Stimulated activated CD8-positive, alpha-beta memory T cell treated with anti-CD3 and anti-CD28 coated beads, Interleukin-12 subunit alpha, Interleukin-12 subunit beta, amount 100 ng/mL, for 24 hours (primary cell): ENCODE results near the gene BIRC7.

Experiments
- DNase-seq: peaks from one replicate; pipeline ENCODE4 v3.0.0-alpha.2; 2020; ENCODE audit errors: extremely low read depth

The BIRC7 gene

GRCh38 chr20:63265891-63266515, 30.3 kb downstream of the BIRC7 start:
- no peak for DNase-seq

GRCh38 chr20:63267691-63268090, 32.0 kb downstream of the BIRC7 start:
- DNase-seq = no peak

GRCh38 chr20:63268256-63268655, 32.6 kb downstream of the BIRC7 start:
- no peak for DNase-seq

GRCh38 chr20:63268671-63269439, 33.1 kb downstream of the BIRC7 start:
- DNase-seq = no peak

- no peak for DNase-seq
Measured at GRCh38 chr20:63269724-63270123, 34.0 kb downstream of the BIRC7 start.

- no peak for DNase-seq
Measured at GRCh38 chr20:63270606-63271325, 35.1 kb downstream of the BIRC7 start.

- peak; percentile 85 for DNase-seq
Measured at GRCh38 chr20:63272105-63273058, 36.7 kb downstream of the BIRC7 start, which contains the start of gene ARFGAP1. Gene ARFGAP1 (plus strand): TSS chr20:63272813. CDS start chr20:63275581, 2,768 bp downstream.

- DNase-seq = no peak
Measured at GRCh38 chr20:63273059-63273579, 37.4 kb downstream of the BIRC7 start.

- DNase-seq = no peak
Measured at GRCh38 chr20:63273635-63274380, 38.1 kb downstream of the BIRC7 start.

- no peak for DNase-seq
Measured at GRCh38 chr20:63274381-63275228, 38.9 kb downstream of the BIRC7 start.

GRCh38 chr20:63275825-63276224, 40.1 kb downstream of the BIRC7 start:
- no peak for DNase-seq

- no peak for DNase-seq
Measured at GRCh38 chr20:63276956-63277355, 41.3 kb downstream of the BIRC7 start.

- no peak for DNase-seq
Measured at GRCh38 chr20:63277466-63278272, 42.0 kb downstream of the BIRC7 start.

GRCh38 chr20:63278661-63279060, 43.0 kb downstream of the BIRC7 start:
- DNase-seq = no peak

GRCh38 chr20:63279931-63280330, 44.2 kb downstream of the BIRC7 start:
- no peak for DNase-seq

- DNase-seq = no peak
Measured at GRCh38 chr20:63280371-63280770, 44.7 kb downstream of the BIRC7 start.

- DNase-seq = no peak
Measured at GRCh38 chr20:63280929-63281545, 45.3 kb downstream of the BIRC7 start.
